Vagina (tissue), 2 donors: ENCODE data around the gene TNFAIP3.

Experiments used
- CTCF ChIP-seq, 3 experiments: fragments of 450-650 bp in 2 of 3; fragments of 200-600 bp in 1 of 3; sonication (generic) in 1 of 3; IDR thresholded peaks; one replicate each; pipeline ENCODE4 v1.5.1; 2017 to 2019; ENCODE audit warnings: antibody characterized with exemption in 3 of 3, mild to moderate bottlenecking in 2 of 3, moderate library complexity in 2 of 3
- POLR2A ChIP-seq, 2 donors: fragments of 450-650 bp; IDR thresholded peaks; one replicate each; pipeline ENCODE4 v1.6.1; 2017; ENCODE audit warnings: antibody characterized with exemption in 2 of 2, mild to moderate bottlenecking in 2 of 2, moderate library complexity in 2 of 2
- POLR2AphosphoS5 ChIP-seq, 2 donors: sonication (generic); formaldehyde crosslinking; IDR thresholded peaks; one replicate each; pipeline ENCODE4 v1.9.0; 2017; ENCODE audit warnings: antibody characterized with exemption in 2 of 2, mild to moderate bottlenecking in 2 of 2, low read depth in 1 of 2; ENCODE audit not compliant: insufficient read depth in 1 of 2

- TF ChIP-seq CTCF (IDR thresholded peaks at IDR 0.05) (no peak), POLR2A (IDR thresholded peaks at IDR 0.05) (no peak), POLR2AphosphoS5 (IDR thresholded peaks at IDR 0.05; ENCODE audit: insufficient read depth in 1 of 2, low read depth in 1 of 2) (no peak)
Observed at GRCh38 chr6:137852811-137853210, 14.2 kb upstream of the TNFAIP3 start.
